Measurements from ENCODE around the gene TRPM2.
A peak's percentile ranks its signal among the peaks of the same experiment; 100 is the strongest.

Gene TRPM2

DNA sequence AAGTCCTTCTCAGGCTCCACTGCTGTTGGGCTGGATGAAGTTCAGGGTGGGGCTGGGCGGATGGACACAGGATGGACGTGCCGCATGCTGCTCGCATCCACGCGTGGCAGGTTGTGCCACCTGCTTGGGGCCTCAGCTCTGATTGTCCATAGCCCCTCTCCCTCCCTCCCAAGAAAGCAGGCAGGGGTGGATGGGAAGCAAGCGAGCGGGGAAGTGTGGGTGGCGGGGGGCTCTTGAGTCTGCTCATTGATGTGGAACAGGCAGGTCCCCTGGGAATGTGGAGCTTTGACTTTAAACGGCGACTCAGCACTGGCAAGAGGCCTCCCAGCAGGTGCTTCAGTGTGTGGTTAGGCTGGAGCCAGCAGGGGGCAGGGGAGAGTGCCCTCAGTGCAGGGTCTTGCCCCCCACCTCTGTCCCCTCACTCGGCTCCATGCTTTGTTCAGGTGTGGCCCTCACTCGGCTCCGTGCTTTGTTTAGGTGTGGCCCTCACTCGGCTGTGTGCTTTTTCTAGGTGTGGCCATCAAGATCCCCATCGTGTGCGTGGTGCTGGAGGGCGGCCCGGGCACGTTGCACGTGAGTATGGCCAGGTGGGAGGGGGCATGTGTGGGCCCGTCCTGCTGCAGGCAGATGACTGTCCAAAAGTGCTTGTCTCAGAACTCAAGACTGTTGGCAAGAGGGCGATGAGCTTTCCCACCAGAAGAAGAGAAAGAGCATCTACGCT, 23.9 kb downstream of the TRPM2 start:
- Mint-ChIP-seq H3K27me3 (ENCODE audit: low read depth, poor library complexity) (peaks cover 33% of the 10 kb centered on the region), H3K4me1 (peaks cover 22% of the 10 kb centered on the region), H3K27ac (no peak overlapping the region), H3K9me3 (peaks cover 34% of the 10 kb centered on the region), H3K4me3 (no peak overlapping the region), H3K36me3 (ENCODE audit: low read depth) (no peaks in the 10 kb centered on the region)
- TF ChIP-seq, protein P1, sequence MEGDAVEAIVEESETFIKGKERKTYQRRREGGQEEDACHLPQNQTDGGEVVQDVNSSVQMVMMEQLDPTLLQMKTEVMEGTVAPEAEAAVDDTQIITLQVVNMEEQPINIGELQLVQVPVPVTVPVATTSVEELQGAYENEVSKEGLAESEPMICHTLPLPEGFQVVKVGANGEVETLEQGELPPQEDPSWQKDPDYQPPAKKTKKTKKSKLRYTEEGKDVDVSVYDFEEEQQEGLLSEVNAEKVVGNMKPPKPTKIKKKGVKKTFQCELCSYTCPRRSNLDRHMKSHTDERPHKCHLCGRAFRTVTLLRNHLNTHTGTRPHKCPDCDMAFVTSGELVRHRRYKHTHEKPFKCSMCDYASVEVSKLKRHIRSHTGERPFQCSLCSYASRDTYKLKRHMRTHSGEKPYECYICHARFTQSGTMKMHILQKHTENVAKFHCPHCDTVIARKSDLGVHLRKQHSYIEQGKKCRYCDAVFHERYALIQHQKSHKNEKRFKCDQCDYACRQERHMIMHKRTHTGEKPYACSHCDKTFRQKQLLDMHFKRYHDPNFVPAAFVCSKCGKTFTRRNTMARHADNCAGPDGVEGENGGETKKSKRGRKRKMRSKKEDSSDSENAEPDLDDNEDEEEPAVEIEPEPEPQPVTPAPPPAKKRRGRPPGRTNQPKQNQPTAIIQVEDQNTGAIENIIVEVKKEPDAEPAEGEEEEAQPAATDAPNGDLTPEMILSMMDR (IDR thresholded peaks at IDR 0.05): no peak
- DNase-seq: no peak

DNA sequence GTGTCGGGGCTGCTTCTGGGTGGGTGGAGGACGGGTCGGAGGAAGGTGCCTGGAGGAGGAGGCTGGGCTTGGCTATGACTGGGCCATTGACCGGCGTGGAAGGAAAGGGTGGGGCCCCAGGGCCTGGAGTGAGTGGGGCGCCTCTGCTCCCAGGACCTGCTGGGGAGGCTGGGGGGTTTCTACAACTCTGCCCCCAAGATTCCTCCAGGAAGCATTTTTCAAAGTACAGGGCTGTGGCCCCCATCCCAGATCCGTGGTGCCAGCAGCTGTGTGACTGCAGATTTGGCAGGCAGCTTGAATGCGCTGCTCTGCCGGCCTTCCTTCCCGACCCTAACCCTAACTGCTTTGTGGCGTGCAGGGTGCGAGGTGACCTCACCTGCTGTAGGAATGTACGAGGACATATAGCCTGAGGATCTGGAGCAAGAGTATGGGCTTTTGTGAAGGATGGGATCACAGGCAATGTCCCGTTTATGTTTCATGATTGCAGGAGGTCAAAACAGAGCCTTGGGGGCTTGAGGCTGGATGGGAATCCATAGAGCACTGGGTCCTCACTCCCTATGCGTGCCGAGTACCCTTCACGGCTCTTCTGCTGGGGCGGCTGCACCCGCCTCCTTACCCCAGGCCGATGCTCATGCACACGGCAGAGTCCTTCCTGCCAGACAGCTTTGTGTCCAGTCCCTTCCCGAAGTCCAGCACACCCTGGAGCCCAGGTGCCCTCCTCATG, 24.7 kb downstream of the TRPM2 start:
- peaks cover 33% of the 10 kb centered on the region for H3K27me3 Mint-ChIP-seq (ENCODE audit: low read depth, poor library complexity)
- H3K4me1 Mint-ChIP-seq: peaks cover 22% of the 10 kb centered on the region
- peaks cover 32% of the 10 kb centered on the region for H3K9me3 Mint-ChIP-seq
- no peak overlapping the region for H3K27ac Mint-ChIP-seq
- no peaks in the 10 kb centered on the region for H3K36me3 Mint-ChIP-seq (ENCODE audit: low read depth)
- TF ChIP-seq, protein P1 (IDR thresholded peaks at IDR 0.05): no peak
- DNase-seq: no peak
- H3K4me3 Mint-ChIP-seq: no peak overlapping the region

DNA sequence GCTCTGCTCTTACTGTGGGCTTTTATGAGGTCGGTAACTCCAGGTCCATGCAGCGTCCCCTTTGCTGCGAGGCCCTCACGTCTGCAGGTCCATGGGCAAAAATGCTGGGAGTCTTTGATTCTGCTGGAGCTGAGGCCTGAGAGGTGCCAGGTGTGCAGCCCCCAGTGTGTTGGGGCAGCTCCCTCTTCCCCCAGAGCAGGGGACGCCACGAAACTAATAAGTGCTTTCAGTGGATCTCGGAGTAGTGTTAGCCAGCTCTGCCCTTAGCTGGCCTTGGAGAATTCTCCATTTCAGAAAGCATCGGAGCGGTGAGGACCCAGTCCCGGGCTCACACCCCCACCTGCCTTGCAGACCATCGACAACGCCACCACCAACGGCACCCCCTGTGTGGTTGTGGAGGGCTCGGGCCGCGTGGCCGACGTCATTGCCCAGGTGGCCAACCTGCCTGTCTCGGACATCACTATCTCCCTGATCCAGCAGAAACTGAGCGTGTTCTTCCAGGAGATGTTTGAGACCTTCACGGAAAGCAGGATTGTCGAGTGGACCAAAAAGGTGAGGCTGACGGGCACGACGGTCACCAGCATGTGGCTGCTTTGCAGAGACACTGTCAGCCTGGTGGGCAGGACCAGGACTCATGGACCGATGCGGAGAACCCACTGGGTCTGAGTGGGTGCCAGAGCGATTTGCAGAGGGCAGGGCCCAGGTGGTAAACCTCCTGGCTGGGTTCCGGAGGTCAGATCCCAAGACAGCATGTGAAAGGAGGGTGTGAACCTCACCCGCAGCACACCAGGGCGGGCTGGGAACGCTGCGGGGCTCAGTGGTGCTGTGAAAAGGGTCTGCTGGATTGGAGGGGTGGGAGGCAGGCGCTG, 25.5 kb downstream of the TRPM2 start:
- Mint-ChIP-seq H3K9me3 (peaks cover 31% of the 10 kb centered on the region), H3K27me3 (ENCODE audit: low read depth, poor library complexity) (peaks cover 33% of the 10 kb centered on the region), H3K36me3 (ENCODE audit: low read depth) (no peaks in the 10 kb centered on the region), H3K4me3 (no peak overlapping the region), H3K27ac (peak overlapping the region; percentile 45), H3K4me1 (peaks cover 22% of the 10 kb centered on the region)
- no peak for DNase-seq
- TF ChIP-seq, protein P1 (IDR thresholded peaks at IDR 0.05): no peak

DNA sequence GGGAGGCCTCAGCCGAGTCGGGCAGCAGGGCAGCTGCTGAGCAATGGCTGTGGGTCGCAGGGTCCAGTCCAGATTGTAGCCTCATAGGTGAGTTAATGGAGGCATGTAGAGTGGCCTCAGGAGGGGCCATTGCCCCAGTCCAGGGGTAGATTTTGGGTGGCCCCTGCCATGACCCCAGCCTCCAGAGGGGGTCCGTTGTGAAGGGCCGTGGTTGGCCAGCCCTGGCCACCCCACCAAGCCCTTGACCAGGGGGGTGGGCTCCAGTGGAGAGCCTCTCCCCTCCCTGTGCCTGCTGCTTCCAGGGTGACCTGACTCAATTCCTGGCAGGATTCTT, 26.1 kb downstream of the TRPM2 start:
- H3K27ac Mint-ChIP-seq: no peak overlapping the region
- no peaks in the 10 kb centered on the region for H3K36me3 Mint-ChIP-seq (ENCODE audit: low read depth)
- peaks cover 22% of the 10 kb centered on the region for H3K4me1 Mint-ChIP-seq
- TF ChIP-seq, protein P1 (IDR thresholded peaks at IDR 0.05): no peak
- no peak overlapping the region for H3K4me3 Mint-ChIP-seq
- DNase-seq: no peak
- peaks cover 28% of the 10 kb centered on the region for H3K27me3 Mint-ChIP-seq (ENCODE audit: low read depth, poor library complexity)
- peaks cover 32% of the 10 kb centered on the region for H3K9me3 Mint-ChIP-seq

DNA sequence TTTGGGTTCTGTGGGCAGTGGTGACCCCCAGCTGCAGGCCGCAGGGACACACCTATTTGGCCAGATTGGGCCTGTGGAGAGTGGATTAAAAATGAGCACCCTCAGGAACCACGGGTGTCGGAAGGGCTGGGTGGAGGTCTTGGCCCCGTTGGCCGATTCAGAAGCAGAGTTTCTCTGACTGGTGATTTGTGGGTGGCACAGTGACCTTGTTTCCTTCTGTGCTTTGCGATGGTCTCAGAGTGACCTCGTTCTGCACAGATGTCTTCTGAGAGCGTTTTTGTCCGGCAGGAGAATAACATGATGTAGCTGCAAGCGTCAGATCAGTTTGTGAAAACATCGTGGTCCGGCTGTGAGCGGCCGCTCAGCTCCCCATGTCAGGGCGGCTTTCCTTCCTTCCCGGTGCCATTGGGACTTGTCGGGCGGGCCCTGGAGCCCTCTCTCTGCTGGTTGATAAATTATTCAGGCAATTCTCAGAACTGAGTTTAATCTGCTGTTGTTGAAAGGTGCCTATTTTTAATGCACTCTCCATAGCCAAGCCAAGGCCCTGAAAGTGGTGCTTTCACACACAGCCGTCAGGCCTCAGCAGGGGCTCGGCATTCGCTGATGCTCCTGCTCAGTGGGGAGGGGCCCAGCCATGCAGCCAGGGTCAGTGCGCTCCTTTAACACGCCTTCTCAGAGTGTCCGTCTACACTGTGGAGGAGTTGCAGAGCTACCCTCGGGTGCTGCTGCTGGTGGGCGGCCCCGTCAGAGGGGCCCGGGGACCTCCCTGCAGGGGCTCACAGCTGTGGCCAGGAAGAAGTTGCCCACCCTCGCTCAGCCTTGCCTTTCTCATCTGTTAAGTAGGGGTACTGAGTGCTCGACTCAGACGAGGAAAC, 26.8 kb downstream of the TRPM2 start:
- H3K36me3 Mint-ChIP-seq (ENCODE audit: low read depth): no peaks in the 10 kb centered on the region
- no peak for DNase-seq
- H3K4me1 Mint-ChIP-seq: peaks cover 22% of the 10 kb centered on the region
- peak overlapping the region; percentile 21 for H3K27ac Mint-ChIP-seq
- TF ChIP-seq, protein P1 (IDR thresholded peaks at IDR 0.05): no peak
- no peak overlapping the region for H3K4me3 Mint-ChIP-seq
- H3K27me3 Mint-ChIP-seq (ENCODE audit: low read depth, poor library complexity): peaks cover 25% of the 10 kb centered on the region
- H3K9me3 Mint-ChIP-seq: peaks cover 32% of the 10 kb centered on the region

Measured in nephron progenitor cell (in vitro differentiated cells).